ENCODE data around the gene PRUNE1. TPM values are rescaled to one million over a fixed set of nuclear protein-coding genes. Genes with fewer than 3 reads are reported as not detected.

Gene PRUNE1, protein sequence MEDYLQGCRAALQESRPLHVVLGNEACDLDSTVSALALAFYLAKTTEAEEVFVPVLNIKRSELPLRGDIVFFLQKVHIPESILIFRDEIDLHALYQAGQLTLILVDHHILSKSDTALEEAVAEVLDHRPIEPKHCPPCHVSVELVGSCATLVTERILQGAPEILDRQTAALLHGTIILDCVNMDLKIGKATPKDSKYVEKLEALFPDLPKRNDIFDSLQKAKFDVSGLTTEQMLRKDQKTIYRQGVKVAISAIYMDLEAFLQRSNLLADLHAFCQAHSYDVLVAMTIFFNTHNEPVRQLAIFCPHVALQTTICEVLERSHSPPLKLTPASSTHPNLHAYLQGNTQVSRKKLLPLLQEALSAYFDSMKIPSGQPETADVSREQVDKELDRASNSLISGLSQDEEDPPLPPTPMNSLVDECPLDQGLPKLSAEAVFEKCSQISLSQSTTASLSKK
- polyA plus RNA-seq (2011; rRNA removed) (18.3 and 21.7 TPM in 2 replicates), polyA minus RNA-seq (2011; rRNA and poly(A)+ RNA removed) (17.9 and 20.5 TPM in 2 replicates)

- Histone ChIP-seq H3K9me3 (ENCODE audit: control insufficient read depth, insufficient read depth, low read length) (no peaks in the 10 kb centered on the region), H3K27ac (ENCODE audit: low read depth, low read length) (peak within 1 kb of the TSS; percentile 82), H3K27me3 (ENCODE audit: control insufficient read depth, insufficient read depth, low read length) (no peaks in the 10 kb centered on the region), H3K4me3 (ENCODE audit: low read depth, low read length) (peak within 1 kb of the TSS; percentile 96)
- DNase-seq (ENCODE audit: low read depth, low spot score): peak; percentile 88
- no peak for TF ChIP-seq CTCF (IDR thresholded peaks at IDR 0.05; ENCODE audit: low read depth, low read length)
- POLR2A ChIA-PET: no interaction called here
- CTCF ChIA-PET: interaction anchor here (0.7 to 0.9 kb wide), 3 partner anchors 16 to 448 kb away, joined by 3 to 5 read pairs (median 4); no protein-coding TSS in a partner anchor
These were observed at the start of gene PRUNE1 for GRCh38 chr1:151008244-151009205. PRUNE1 (plus strand) TSS chr1:151008449; CDS start chr1:151008633, 184 bp downstream.

- no peak for DNase-seq (ENCODE audit: low read depth, low spot score)
- Histone ChIP-seq H3K27ac (ENCODE audit: low read depth, low read length) (no peak overlapping the region), H3K27me3 (ENCODE audit: control insufficient read depth, insufficient read depth, low read length) (no peaks in the 10 kb centered on the region), H3K9me3 (ENCODE audit: control insufficient read depth, insufficient read depth, low read length) (no peaks in the 10 kb centered on the region), H3K4me3 (ENCODE audit: low read depth, low read length) (no peak overlapping the region)
- TF ChIP-seq CTCF (IDR thresholded peaks at IDR 0.05; ENCODE audit: low read depth, low read length): no peak
- POLR2A ChIA-PET: interaction anchor here (0.6 kb wide), 1 partner anchor 39 kb away, joined by 3 read pairs; no protein-coding TSS in a partner anchor
- CTCF ChIA-PET: no interaction called here
These were observed 47.6 kb upstream of the PRUNE1 start for GRCh38 chr1:150960646-150961045.

GRCh38 chr1:150961756-150962155, 46.5 kb upstream of the PRUNE1 start:
- Histone ChIP-seq H3K9me3 (ENCODE audit: control insufficient read depth, insufficient read depth, low read length) (no peaks in the 10 kb centered on the region), H3K27ac (ENCODE audit: low read depth, low read length) (peak overlapping the region; percentile 21), H3K27me3 (ENCODE audit: control insufficient read depth, insufficient read depth, low read length) (no peaks in the 10 kb centered on the region), H3K4me3 (ENCODE audit: low read depth, low read length) (no peak overlapping the region)
- ChIA-PET CTCF (interaction anchor here (1.6 kb wide), 1 partner anchor 18 kb away, joined by 5 read pairs; no protein-coding TSS in a partner anchor), POLR2A (no interaction called here)
- no peak for DNase-seq (ENCODE audit: low read depth, low spot score)
- no peak for TF ChIP-seq CTCF (IDR thresholded peaks at IDR 0.05; ENCODE audit: low read depth, low read length)

GRCh38 chr1:150963321-150964163, 44.7 kb upstream of the PRUNE1 start:
- no peaks in the 10 kb centered on the region for H3K9me3 ChIP-seq (ENCODE audit: control insufficient read depth, insufficient read depth, low read length)
- no peak overlapping the region for H3K4me3 ChIP-seq (ENCODE audit: low read depth, low read length)
- POLR2A ChIA-PET: no interaction called here
- no peak overlapping the region for H3K27ac ChIP-seq (ENCODE audit: low read depth, low read length)
- DNase-seq (ENCODE audit: low read depth, low spot score): no peak
- CTCF ChIA-PET: interaction anchor here (0.6 to 1.6 kb wide), 2 partner anchors 16 to 17 kb away, joined by 3 to 5 read pairs; no protein-coding TSS in a partner anchor
- no peak for TF ChIP-seq CTCF (IDR thresholded peaks at IDR 0.05; ENCODE audit: low read depth, low read length)
- no peaks in the 10 kb centered on the region for H3K27me3 ChIP-seq (ENCODE audit: control insufficient read depth, insufficient read depth, low read length)

Measured in AG04450 (cell line).